DMS53 treated with DMSO at 0.1 percent for 48 hours (cell line): ENCODE measurements around the gene PDSS2.
"Not testable (repeated sequence)": the region's sequence is repeated elsewhere in the genome, so short reads cannot be mapped to it uniquely, and the experiment has no call there.

Source experiments
- DNase-seq: peaks from one replicate; lab custom pipeline; 2025; ENCODE audit not compliant: unreplicated experiment; lab: John Stamatoyannopoulos, UW

Gene PDSS2

GRCh38 chr6:107369493-107369892, 89.9 kb downstream of the PDSS2 start:
- no peak for DNase-seq

GRCh38 chr6:107368471-107368870, 90.9 kb downstream of the PDSS2 start:
- no peak for DNase-seq

- not testable (repeated sequence) for DNase-seq
Observed at GRCh38 chr6:107364173-107364572, 95.2 kb downstream of the PDSS2 start.

GRCh38 chr6:107361753-107362604, 97.4 kb downstream of the PDSS2 start:
- DNase-seq: no peak

GRCh38 chr6:107360476-107360875, 98.9 kb downstream of the PDSS2 start:
- DNase-seq: no peak

GRCh38 chr6:107357842-107358241, 101.5 kb downstream of the PDSS2 start:
- no peak for DNase-seq

- DNase-seq: no peak
Observed at GRCh38 chr6:107357031-107357430, 102.3 kb downstream of the PDSS2 start.

GRCh38 chr6:107355659-107356058, 103.7 kb downstream of the PDSS2 start:
- DNase-seq: no peak

GRCh38 chr6:107354451-107354850, 104.9 kb downstream of the PDSS2 start:
- DNase-seq: no peak

- no peak for DNase-seq
Observed at GRCh38 chr6:107353773-107354382, 105.5 kb downstream of the PDSS2 start.

GRCh38 chr6:107348224-107348623, 111.1 kb downstream of the PDSS2 start:
- DNase-seq: no peak

- DNase-seq: no peak
Observed at GRCh38 chr6:107345393-107345792, 114.0 kb downstream of the PDSS2 start.

- DNase-seq: no peak
Observed at GRCh38 chr6:107344981-107345380, 114.4 kb downstream of the PDSS2 start.

- no peak for DNase-seq
Observed at GRCh38 chr6:107344383-107344782, 115.0 kb downstream of the PDSS2 start.

- no peak for DNase-seq
Observed at GRCh38 chr6:107342144-107342543, 117.2 kb downstream of the PDSS2 start.

GRCh38 chr6:107340881-107341280, 118.5 kb downstream of the PDSS2 start:
- no peak for DNase-seq

GRCh38 chr6:107337191-107337741, 122.1 kb downstream of the PDSS2 start:
- DNase-seq: no peak

- DNase-seq: no peak
Observed at GRCh38 chr6:107334026-107334425, 125.3 kb downstream of the PDSS2 start.

- no peak for DNase-seq
Observed at GRCh38 chr6:107333491-107333890, 125.9 kb downstream of the PDSS2 start.

- DNase-seq: no peak
Observed at GRCh38 chr6:107331409-107332386, 127.7 kb downstream of the PDSS2 start.

GRCh38 chr6:107330168-107330567, 129.2 kb downstream of the PDSS2 start:
- DNase-seq: no peak
